GM15510 (cell line): ENCODE measurements around the gene JMJD4.

Experiments
- POLR2A ChIP-seq: IDR thresholded peaks from 3 replicates; pipeline ENCODE4 v1.6.1; 2011; ENCODE audit warnings: borderline replicate concordance; ENCODE audit not compliant: insufficient read length; ENCODE audit errors: extremely low read depth

JMJD4 gene

DNA sequence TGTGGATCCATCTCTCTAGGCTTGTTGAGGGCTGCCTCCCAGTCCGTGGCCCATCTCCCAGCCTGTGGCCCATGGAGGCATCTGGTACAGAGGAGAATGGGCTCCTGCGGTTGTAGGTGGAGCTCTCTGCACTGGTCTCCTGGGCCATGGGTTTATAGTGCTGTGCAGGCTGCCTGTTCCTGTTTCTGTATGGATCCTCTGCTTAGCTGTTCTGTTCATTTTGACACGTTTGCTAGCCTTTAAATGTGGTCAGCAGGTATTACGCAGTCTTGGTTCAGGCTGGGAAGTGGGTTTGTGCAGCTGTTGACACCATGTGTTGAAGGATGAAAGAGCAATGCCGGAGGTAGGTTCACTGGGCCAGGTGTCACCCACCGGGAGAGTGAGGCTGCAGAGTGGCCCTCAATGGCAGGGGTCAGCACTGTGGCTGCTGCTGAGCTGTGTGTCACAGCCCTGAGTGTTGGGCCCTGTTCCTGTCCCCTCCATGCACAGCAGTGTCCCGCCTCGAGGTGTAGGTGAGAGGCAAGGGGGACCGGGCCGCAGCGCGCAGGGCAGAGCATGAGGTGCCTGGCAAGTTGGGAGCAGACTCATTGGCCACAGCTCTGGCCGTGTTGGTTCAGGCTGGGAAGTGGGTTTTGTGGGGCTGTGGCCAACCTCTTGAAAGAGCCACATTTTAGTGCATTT, 39.1 kb upstream of the JMJD4 start:
- TF ChIP-seq POLR2A, result no peak

GRCh38 chr1:227773558-227773957, 38.5 kb upstream of the JMJD4 start:
- TF ChIP-seq POLR2A, result no peak

DNA sequence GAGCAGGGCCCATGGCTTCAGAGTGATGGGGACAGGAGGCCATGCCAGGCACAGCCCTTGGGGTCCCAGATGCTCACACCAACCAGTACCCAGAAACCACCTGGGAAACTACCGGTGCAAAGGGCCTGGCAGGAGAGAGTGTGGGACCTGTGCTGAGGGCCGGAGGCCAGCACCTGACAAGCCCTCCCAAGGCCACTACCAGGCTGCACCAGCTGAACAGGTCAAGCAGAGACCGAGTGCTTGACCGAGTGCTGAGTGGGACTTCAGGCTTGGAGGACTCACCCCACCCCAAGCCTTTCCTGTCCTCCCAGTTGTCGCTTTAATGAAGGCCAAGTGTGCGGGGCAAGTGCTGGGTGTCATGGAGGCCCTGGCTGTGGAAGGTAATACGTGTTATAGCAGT, 36.7 kb upstream of the JMJD4 start:
- TF ChIP-seq POLR2A, result no peak

DNA sequence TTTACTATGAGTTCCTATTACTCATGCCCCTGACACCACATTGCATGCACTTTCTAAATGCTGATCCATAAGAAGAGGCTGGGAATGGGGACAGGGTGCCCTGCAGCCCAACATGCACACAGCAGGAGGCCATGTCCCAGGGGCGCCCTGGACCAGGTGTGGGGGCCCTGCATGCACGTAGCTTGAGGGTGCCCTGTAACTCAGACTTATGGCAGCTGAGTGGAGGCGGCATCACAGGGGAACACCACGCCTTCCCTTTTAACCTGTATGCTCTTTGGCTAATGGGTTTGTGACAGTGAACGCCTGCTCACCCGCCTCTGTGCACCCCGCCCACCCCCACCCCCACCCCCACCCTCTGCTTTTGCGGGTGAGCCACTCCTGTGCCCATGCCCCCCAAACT, 36.2 kb upstream of the JMJD4 start:
- no peak for TF ChIP-seq POLR2A

- TF ChIP-seq POLR2A, result no peak
Observed at GRCh38 chr1:227770812-227771211, 35.7 kb upstream of the JMJD4 start.

- TF ChIP-seq POLR2A, result no peak
Observed at GRCh38 chr1:227769936-227770494, 34.9 kb upstream of the JMJD4 start.

GRCh38 chr1:227769047-227769935, 34.2 kb upstream of the JMJD4 start:
- TF ChIP-seq POLR2A, result no peak

GRCh38 chr1:227768640-227769039, 33.5 kb upstream of the JMJD4 start:
- no peak for TF ChIP-seq POLR2A

GRCh38 chr1:227768125-227768439, 33.0 kb upstream of the JMJD4 start:
- no peak for TF ChIP-seq POLR2A

GRCh38 chr1:227767401-227768124, 32.5 kb upstream of the JMJD4 start:
- no peak for TF ChIP-seq POLR2A

GRCh38 chr1:227766653-227767277, 31.7 kb upstream of the JMJD4 start:
- no peak for TF ChIP-seq POLR2A

GRCh38 chr1:227766015-227766634, 31.0 kb upstream of the JMJD4 start:
- no peak for TF ChIP-seq POLR2A

GRCh38 chr1:227765261-227766014, 30.3 kb upstream of the JMJD4 start:
- TF ChIP-seq POLR2A, result no peak

DNA sequence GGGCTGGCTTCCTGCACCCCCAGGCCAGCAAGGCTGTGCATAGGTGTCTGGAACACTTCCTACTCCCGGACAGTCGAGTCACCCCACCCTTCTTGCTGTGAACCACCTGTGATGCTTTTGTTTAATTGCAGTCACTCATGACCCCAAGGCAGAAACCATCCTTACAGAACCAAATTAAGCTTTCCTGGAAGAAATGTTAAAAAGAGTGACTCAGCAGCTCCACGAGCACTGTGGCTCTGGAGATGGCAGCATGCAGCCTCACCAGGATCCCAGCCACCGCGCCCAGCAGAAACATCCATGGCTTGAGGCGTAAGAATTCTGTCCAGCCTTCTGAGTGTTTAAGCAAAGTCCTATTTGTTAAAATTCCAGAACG, 28.9 kb upstream of the JMJD4 start:
- TF ChIP-seq POLR2A, result no peak
